K562 (cell line): ENCODE measurements around the gene ERC2. TPM values are rescaled to one million over a fixed set of nuclear protein-coding genes. Genes with fewer than 3 reads are reported as not detected.

Experiments used
- ATAC-seq: fragments of 200-7000 bp; cut with Tn5 transposase; 3 replicates; pipeline ENCODE4 v1.9.1; 2020; ENCODE audit warnings: moderate library complexity
- BruUV-seq: library from RNA; stranded (reverse); fragments of 400-500 nt; replicated peaks from 2 replicates; lab custom pipeline; 2021; lab: Mats Ljungman, UMichigan
- CTCF ChIA-PET: fragments of 300-600 bp; formaldehyde crosslinking; extraction: SDS; loops from one replicate; lab custom pipeline; 2021; ENCODE audit warnings: low intra/inter-chr PET ratio; lab: Yijun Ruan, JAX
- POLR2A ChIA-PET: fragments of 300-600, 350-650 bp; sonication (Branson Sonifier 250); formaldehyde crosslinking; extraction: SDS; loops from one replicate; lab custom pipeline; 2021; ENCODE audit warnings: antibody characterized with exemption, inconsistent platforms; lab: Yijun Ruan, JAX
- DNase-seq, 4 experiments: peaks; one replicate each; pipeline versions ENCODE4 v3.0.0 to v3.0.0-alpha.2; 2011 to 2018; ENCODE audit warnings: low spot score in 3 of 4, mixed read lengths in 3 of 4; ENCODE audit errors: extremely low read depth in 1 of 4
- FAIRE-seq: peaks from 2 replicates; lab custom pipeline; 2011; peaks lifted over from hg19 to GRCh38; lab: Jason Lieb, UNC
- H2AFZ ChIP-seq: 2 replicates; pipeline ENCODE4 v1.6.0; 2011; ENCODE audit warnings: low read depth, low read length, control low read depth, inconsistent platforms
- H3K27ac ChIP-seq: fragments of 200-600 bp; 3 replicates; pipeline ENCODE4 v1.8.0; 2011; ENCODE audit warnings: low read depth, mild to moderate bottlenecking, control low read depth, inconsistent platforms, low read length, moderate library complexity, mixed read lengths; ENCODE audit errors: extremely low read depth
- H3K27me3 ChIP-seq, 2 experiments: fragments of 300-600 bp in 1 of 2; 2 replicates in 1 of 2; 3 replicates in 1 of 2; pipeline versions ENCODE4 v1.6.0 to v1.8.0; 2011; ENCODE audit warnings: inconsistent platforms in 2 of 2, low read length in 2 of 2, mild to moderate bottlenecking in 1 of 2, mixed read lengths in 1 of 2, moderate library complexity in 1 of 2; ENCODE audit not compliant: control insufficient read depth in 2 of 2, insufficient read depth in 2 of 2
- H3K36me3 ChIP-seq: fragments of 300-600 bp; 3 replicates; pipeline ENCODE4 v1.8.0; 2011; ENCODE audit warnings: mild to moderate bottlenecking, low read length, inconsistent platforms; ENCODE audit not compliant: control insufficient read depth, insufficient read depth
- H3K4me1 ChIP-seq, 2 experiments: fragments of 200-600 bp in 1 of 2; replicated peaks in 1 of 2; 2 replicates in 1 of 2; 3 replicates in 1 of 2; pipeline versions ENCODE4 v1.5.1 to v1.8.0; 2011; ENCODE audit warnings: inconsistent platforms in 2 of 2, low read length in 2 of 2, mild to moderate bottlenecking in 1 of 2, mixed read lengths in 1 of 2, moderate library complexity in 1 of 2; ENCODE audit not compliant: control insufficient read depth in 2 of 2, insufficient read depth in 2 of 2
- H3K4me2 ChIP-seq: 2 replicates; pipeline ENCODE4 v1.6.1; 2011; ENCODE audit warnings: low read length, control low read depth, inconsistent platforms, mixed read lengths; ENCODE audit not compliant: insufficient read depth
- H3K4me3 ChIP-seq: fragments of 200-600 bp; sonication (generic), shearing (Covaris generic); 2 replicates; pipeline ENCODE4 v1.5.1; 2016; ENCODE audit warnings: control low read depth, inconsistent platforms
- H3K79me2 ChIP-seq: fragments of 200-600 bp; 3 replicates; pipeline ENCODE4 v1.8.0; 2011; ENCODE audit warnings: low read length, inconsistent platforms; ENCODE audit not compliant: control insufficient read depth, insufficient read depth
- H3K9ac ChIP-seq, 2 experiments: 2 replicates each; pipeline versions ENCODE4 v1.6.0 to v1.6.1; 2011; ENCODE audit warnings: low read depth in 2 of 2, low read length in 2 of 2, control low read depth in 1 of 2, inconsistent platforms in 1 of 2, mild to moderate bottlenecking in 1 of 2, mixed read lengths in 1 of 2; ENCODE audit not compliant: insufficient read depth in 1 of 2
- H3K9me1 ChIP-seq: one replicate; pipeline ENCODE4 v1.6.0; 2011; ENCODE audit warnings: inconsistent platforms, mild to moderate bottlenecking, low read length, moderate library complexity; ENCODE audit not compliant: control insufficient read depth, insufficient read depth
- H3K9me3 ChIP-seq: replicated peaks from 2 replicates; pipeline ENCODE4 v1.5.1; 2011; ENCODE audit warnings: low read depth, low read length, inconsistent platforms; ENCODE audit not compliant: control insufficient read depth, insufficient read depth
- H4K20me1 ChIP-seq: replicated peaks from 2 replicates; pipeline ENCODE4 v1.6.1; 2011; ENCODE audit warnings: low read length, inconsistent platforms, mixed read lengths; ENCODE audit not compliant: control insufficient read depth, insufficient read depth
- ASH1L ChIP-seq: fragments of 450-650 bp; IDR thresholded peaks from 2 replicates; pipeline ENCODE4 v1.6.1; 2018; ENCODE audit warnings: borderline replicate concordance, mild to moderate bottlenecking, low read depth; ENCODE audit not compliant: partially characterized antibody
- ATF3 ChIP-seq, 2 experiments: fragments of 450-650 bp in 1 of 2; sonication (generic) in 1 of 2; formaldehyde crosslinking in 1 of 2; IDR thresholded peaks in 1 of 2; conservative IDR thresholded peaks in 1 of 2; 2 replicates each; pipeline versions ENCODE4 v1.6.1 to v1.8.1; 2016 to 2023; ENCODE audit warnings: mild to moderate bottlenecking in 2 of 2, moderate library complexity in 2 of 2, inconsistent platforms in 1 of 2, missing genetic modification reagents in 1 of 2
- BACH1 ChIP-seq: fragments of 200-800 bp; sonication (Bioruptor generic); IDR thresholded peaks from 2 replicates; pipeline ENCODE4 v1.6.1; 2016; ENCODE audit warnings: missing genetic modification characterization, missing compliant biosample characterization
- CTBP1 ChIP-seq: fragments of 450-650 bp; IDR thresholded peaks from 2 replicates; pipeline ENCODE4 v1.6.1; 2016; ENCODE audit warnings: borderline replicate concordance
- E2F5 ChIP-seq: sonication (generic); formaldehyde crosslinking; IDR thresholded peaks from 2 replicates; pipeline ENCODE4 v1.8.0; 2022; ENCODE audit warnings: mild to moderate bottlenecking, missing genetic modification reagents
- EHMT2 ChIP-seq: fragments of 450-650 bp; IDR thresholded peaks from 2 replicates; pipeline ENCODE4 v1.6.1; 2018; ENCODE audit warnings: antibody characterized with exemption
- HDAC8 ChIP-seq: fragments of 450-650 bp; IDR thresholded peaks from 2 replicates; pipeline ENCODE4 v1.6.1; 2016; ENCODE audit warnings: mild to moderate bottlenecking, missing genetic modification characterization, moderate library complexity, missing compliant biosample characterization
- HES1 ChIP-seq: fragments of 450-650 bp; IDR thresholded peaks from 2 replicates; pipeline ENCODE4 v1.6.1; 2016; ENCODE audit warnings: low read depth, mild to moderate bottlenecking, moderate library complexity
- HOMEZ ChIP-seq: fragments of 250-450 bp; sonication (Bioruptor Pico); IDR thresholded peaks from 2 replicates; pipeline ENCODE4 v1.4.0; 2020; ENCODE audit warnings: mild to moderate bottlenecking, moderate library complexity
- MLX ChIP-seq, 2 experiments: fragments of 450-650 bp in 1 of 2; sonication (generic) in 1 of 2; formaldehyde crosslinking; conservative IDR thresholded peaks; 2 replicates each; pipeline versions ENCODE4 v1.4.0 to v1.8.1; 2020 to 2022; ENCODE audit warnings: mild to moderate bottlenecking in 1 of 2, missing genetic modification reagents in 1 of 2
- PML ChIP-seq: IDR thresholded peaks from 2 replicates; pipeline ENCODE4 v1.6.1; 2012; ENCODE audit warnings: low read length, inconsistent platforms
- POLR2AphosphoS5 ChIP-seq: IDR thresholded peaks from 2 replicates; pipeline ENCODE4 v1.6.1; 2011; ENCODE audit warnings: mild to moderate bottlenecking, low read depth, low read length, moderate library complexity; ENCODE audit not compliant: control insufficient read depth, insufficient read depth
- SIN3B ChIP-seq: fragments of 450-650 bp; IDR thresholded peaks from 2 replicates; pipeline ENCODE4 v1.6.1; 2017; ENCODE audit warnings: low read depth, mild to moderate bottlenecking, moderate library complexity
- ZBED1 ChIP-seq: IDR thresholded peaks from 2 replicates; pipeline ENCODE4 v1.6.1; 2014
- ZBTB5 ChIP-seq: fragments of 450-650 bp; IDR thresholded peaks from 2 replicates; pipeline ENCODE4 v1.6.1; 2017; ENCODE audit warnings: antibody characterized with exemption
- ZKSCAN3 ChIP-seq: fragments of 250-450 bp; sonication (Bioruptor Pico); IDR thresholded peaks from 2 replicates; pipeline ENCODE4 v1.4.0; 2020
- in situ Hi-C: fragments of 300-500 bp; cut with MboI; formaldehyde crosslinking; loops from 4 replicates; pipeline ENCODE4 v1.15.0; 2018; ENCODE audit warnings: inconsistent platforms, mixed read lengths
- intact Hi-C: fragments of 100-400 bp; cut with micrococcal nuclease; formaldehyde crosslinking; loops from 2 replicates; pipeline ENCODE4 v1.14.2; 2022
- polyA plus RNA-seq, 8 experiments: library from polyadenylated mRNA; depleted of rRNA in 4 of 8; stranded (reverse) in 5 of 8; unstranded in 3 of 8; fragments of >200 nt; fragmentation: Nextera tagmentation in 2 of 8; fragmentation: Illumina TruSeq in 1 of 8; extraction: Ambion mirVana in 2 of 8; extraction: Trizol in 1 of 8; gene quantifications; 2 replicates each; pipeline versions ENCODE4 v1.2.1 to v1.2.3, GENCODE V29; 2011 to 2014; ENCODE audit warnings: inconsistent platforms in 1 of 8, missing spikeins in 1 of 8
- total RNA-seq, 7 experiments: library from RNA; depleted of rRNA in 6 of 7; stranded (reverse); fragments of >200 nt in 6 of 7; fragmentation: Illumina TruSeq in 2 of 7; extraction: Trizol in 2 of 7; gene quantifications; 2 replicates each; pipeline versions ENCODE4 v1.2.1 to v1.2.3, GENCODE V29; 2011 to 2021; ENCODE audit warnings: low replicate concordance in 1 of 7

ERC2 gene
- total and polyA plus RNA-seq, 9 of the 15 experiments (the other 6 are each of a cell fraction or from before 2014, with no cell fraction given) = 0.04 to 0.18 (median 0.07) TPM; not detected in 2

GRCh38 chr3:56096999-56097398 lies 371.3 kb downstream of the ERC2 start (continued):
- TF ChIP-seq PML (no peak), SIN3B (no peak), ZBED1 (no peak), MLX (CRISPR knock-in tag; conservative IDR thresholded peaks at IDR 0.05) (no peak), POLR2AphosphoS5 (no peak)
- TF ChIP-seq, all 486 proteins: peak for 0

- Histone ChIP-seq H2AFZ (no peak overlapping the region), H3K4me3 (no peak overlapping the region), H3K27me3 (no peaks in the 10 kb centered on the region), H3K9ac (no peak overlapping the region), H4K20me1 (no peaks in the 10 kb centered on the region), H3K4me2 (no peak overlapping the region), H3K9me1 (no peaks in the 10 kb centered on the region), H3K36me3 (no peaks in the 10 kb centered on the region), H3K9me3 (no peaks in the 10 kb centered on the region), H3K79me2 (no peaks in the 10 kb centered on the region), H3K4me1 (no peaks in the 10 kb centered on the region), H3K27ac (no peak overlapping the region)
- ATAC-seq (no peak), FAIRE-seq (no peak), DNase-seq (no peak)
- in situ Hi-C loops (no loop called here), intact Hi-C loops (no loop called here)
- POLR2A ChIA-PET = interaction anchor here (0.6 to 1.3 kb wide), 2 partner anchors 51 to 165 kb away, joined by 3 to 7 read pairs; no protein-coding TSS in a partner anchor
- CTCF ChIA-PET = no interaction called here
- BruUV-seq = no TSS peak
- TF ChIP-seq HES1 (no peak), ASH1L (no peak), BACH1 (tag) (no peak), HOMEZ (CRISPR knock-in tag) (no peak), CTBP1 (no peak), ZKSCAN3 (CRISPR knock-in tag) (no peak), E2F5 (CRISPR knock-in tag) (no peak), ATF3 (IDR thresholded peaks at IDR 0.05) (no peak), ATF3 (CRISPR knock-in tag; conservative IDR thresholded peaks at IDR 0.05) (no peak), ZBTB5 (no peak), EHMT2 (no peak), HDAC8 (tag) (no peak)
Measured at GRCh38 chr3:56094170-56094569, 374.1 kb downstream of the ERC2 start.
